ENCODE data around the gene FAM236D.
"Not testable (repeated sequence)": the region's sequence is repeated elsewhere in the genome, so short reads cannot be mapped to it uniquely, and the experiment has no call there.

FAM236D gene

DNA sequence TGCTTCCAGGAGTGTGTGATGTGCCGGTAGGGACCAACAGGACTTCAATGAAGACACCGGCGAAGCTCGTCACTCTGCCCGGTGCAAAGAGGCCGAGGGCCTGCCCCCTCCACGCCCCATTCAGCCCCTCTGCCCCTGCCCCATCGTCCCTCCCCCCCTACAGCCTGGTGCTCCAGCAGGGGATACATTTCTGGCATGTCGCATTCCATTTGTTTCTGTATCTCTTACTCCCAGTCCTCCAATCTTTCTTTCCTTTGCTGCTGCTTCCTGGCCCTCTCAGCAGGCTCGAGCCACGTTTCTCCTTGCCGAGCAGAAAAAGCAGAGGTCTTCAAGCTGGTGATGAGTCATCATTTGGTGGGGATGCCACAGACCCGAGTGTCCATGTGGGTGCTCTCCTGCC, at the start of gene FAM236D:
TSS of gene FAM236D (minus strand) at position 101 of the 400 bp plus-strand sequence. CDS start at position 1, 100 bp downstream.
- not testable (repeated sequence) for DNase-seq

DNA sequence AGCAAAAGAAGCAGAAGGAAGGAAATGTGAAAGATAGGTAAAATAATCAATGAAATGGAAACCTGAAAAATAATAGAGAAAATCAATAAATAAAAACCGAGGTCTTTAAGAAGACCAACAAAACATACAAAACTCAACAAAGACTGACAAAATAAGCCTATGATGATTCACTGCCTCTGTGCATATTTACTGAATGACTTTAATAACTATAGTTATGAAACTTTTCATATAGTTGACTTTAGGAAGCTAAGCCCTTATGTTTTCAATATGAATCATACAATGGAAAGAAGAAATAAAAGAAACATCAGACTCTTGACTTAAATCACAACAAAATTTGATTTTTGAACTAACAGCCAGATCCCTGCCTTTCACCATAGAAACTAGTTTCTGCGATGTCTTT, 29.5 kb upstream of the FAM236D start:
- DNase-seq: not testable (repeated sequence)

DNA sequence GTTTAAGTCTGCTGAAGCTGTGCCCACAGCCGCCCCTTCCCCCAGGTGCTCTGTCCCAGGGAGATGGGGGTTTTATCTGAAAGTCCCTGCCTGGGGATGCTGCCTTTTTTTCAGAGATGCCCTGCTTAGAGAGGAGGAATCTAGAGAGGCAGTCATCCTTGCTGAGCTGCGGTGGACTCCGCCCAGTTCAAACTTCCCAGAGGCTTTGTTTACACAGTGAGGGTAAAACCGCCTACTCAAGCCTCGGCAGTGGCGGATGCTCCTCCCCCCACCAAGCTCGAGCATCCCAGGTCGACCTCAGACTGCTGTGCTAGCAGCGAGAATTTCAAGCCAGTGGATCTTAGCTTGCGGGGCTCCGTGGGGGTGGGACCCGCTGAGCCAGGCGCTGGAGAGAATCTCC, 22.7 kb upstream of the FAM236D start:
- not testable (repeated sequence) for DNase-seq

DNA sequence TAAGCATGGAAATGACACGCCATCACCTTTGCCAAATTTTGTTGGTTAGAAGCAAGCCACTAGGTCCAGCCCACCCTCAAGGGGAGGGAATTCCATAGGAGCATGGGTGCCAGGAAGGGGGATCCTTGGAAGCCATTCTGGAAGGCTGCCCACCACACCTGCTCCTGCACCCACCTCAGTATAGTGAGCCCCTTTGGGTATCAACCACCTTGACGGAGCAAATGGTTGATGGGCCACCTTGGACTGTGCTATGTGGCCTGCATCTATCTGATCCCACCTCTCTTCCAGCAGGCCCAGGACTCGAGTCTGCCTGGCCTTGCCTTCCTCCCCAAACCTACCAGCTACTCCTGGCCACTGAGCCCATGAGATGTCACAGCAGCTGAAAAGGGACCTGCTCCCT, 17.6 kb downstream of the FAM236D start:
- not testable (repeated sequence) for DNase-seq

DNA sequence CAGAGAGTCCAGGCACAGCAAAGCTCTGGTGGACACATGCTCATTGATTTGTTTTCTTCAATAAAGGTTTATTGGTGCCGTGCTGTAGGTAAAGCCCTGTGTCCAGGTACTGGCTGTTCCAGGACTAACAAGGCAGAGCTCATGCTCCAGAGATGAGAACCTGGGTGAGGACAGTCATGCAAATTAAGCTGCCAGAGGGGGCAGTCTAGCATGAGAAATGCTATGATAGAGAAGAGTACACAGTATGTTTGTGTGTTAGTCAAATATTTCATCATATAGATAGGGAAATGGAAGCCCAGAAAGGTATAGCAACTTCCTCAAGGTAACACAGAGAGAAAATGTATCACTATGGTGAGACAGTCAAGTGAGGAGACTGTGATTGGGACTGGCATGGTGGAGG, 19.9 kb downstream of the FAM236D start:
- DNase-seq: not testable (repeated sequence)

DNA sequence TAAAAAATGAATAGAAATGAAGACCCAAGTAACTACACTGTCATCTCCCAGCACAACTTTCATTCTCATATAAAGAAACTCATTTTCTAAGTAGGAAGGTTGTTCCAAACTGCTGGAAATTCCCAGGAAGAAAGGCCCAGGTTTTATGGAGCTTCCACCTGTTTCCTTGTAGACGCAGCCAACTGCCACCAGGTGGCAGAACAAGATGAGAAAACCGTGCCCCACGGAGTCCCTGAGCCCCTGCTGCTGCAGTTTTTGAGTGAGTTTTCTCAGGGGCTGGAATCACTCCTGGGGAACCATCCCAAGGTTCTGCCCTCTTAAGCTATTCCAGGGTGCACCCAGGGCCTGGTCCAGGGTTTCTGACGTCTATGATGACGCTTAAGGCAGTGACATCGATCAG, 24.0 kb downstream of the FAM236D start:
- DNase-seq: not testable (repeated sequence)

DNA sequence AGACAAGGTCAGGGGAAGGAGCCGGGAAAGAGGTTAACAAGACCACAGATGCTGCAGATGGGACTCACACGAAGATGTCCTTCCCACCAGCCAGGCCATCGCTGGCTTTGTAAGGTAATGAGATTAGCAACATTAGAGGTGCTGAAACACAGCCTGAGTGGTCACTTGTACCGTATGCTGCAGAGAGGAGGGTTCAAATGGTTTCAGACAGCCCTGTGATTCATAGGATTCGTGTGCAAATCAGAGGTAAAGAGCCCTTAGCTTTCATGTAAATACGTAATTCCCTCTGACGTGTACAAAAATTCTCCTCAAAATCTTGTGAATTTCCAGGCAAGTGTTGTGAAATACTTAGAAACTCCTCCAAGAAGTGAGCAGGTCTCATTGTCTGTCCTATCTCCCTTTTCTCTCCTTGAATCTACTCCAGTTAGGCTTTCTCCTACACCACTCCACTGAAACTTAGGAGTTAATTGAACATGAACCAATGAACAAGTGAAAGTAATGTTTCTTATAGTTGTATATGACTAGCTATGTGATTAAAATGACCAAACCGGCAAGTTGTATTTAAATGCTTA, 24.6 kb downstream of the FAM236D start:
- not testable (repeated sequence) for DNase-seq

DNA sequence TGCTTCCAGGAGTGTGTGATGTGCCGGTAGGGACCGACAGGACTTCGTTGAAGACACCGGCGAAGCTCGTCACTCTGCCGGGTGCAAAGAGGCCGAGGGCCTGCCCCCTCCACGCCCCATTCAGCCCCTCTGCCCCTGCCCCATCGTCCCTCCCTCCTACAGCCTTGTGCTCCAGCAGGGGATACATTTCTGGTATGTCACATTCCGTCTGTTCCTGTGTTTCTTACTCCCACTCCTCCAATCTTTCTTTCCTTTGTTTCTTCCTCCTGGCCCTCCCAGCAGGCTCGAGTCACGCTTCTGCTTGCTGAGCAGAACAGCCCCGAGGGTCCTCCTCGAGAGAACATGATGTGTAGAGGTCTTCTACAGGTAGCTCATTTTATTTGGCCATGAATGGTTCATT, 25.4 kb downstream of the FAM236D start, which contains the start of gene FAM236B:
TSS of gene FAM236B (minus strand) at position 101 of the 400 bp plus-strand sequence. CDS start at position 1, 100 bp downstream.
- not testable (repeated sequence) for DNase-seq

DNA sequence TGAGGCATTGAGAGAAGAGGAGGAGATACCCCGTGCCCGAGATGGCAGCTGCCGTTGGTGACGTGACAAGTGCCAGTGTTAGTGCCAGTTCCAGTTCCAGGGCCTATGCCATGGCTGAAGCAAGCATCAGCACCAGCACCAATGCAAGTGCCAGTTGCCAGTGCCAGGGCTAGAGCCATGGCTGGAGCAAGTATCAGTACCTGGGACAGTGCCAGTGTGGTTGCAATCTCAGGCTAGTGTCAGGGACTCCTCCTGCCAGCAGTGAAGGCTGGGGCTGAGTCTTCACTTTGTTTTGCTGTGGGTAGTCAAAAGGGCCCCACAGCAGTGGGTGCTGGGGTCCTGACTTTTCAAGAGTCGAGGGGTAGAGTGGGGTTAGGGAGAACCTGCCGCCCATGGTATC, 29.9 kb downstream of the FAM236D start:
- not testable (repeated sequence) for DNase-seq

DNA sequence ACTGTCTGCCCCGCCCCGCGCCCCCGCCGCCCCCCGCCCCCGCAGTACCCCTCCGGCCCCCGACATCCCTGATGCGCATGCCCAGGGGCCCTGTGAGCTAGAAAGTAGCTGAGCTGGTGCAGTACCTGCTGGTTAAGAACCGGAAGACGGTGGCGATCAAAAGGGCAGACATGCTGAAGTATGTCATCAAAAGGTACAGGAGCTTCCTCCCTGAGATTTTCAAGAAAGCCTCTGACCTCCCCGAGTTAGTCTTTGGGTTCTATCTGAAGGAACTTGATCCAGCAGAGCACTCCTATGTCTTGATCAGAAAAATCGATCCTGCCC, 30.6 kb downstream of the FAM236D start:
- DNase-seq: not testable (repeated sequence)

DNA sequence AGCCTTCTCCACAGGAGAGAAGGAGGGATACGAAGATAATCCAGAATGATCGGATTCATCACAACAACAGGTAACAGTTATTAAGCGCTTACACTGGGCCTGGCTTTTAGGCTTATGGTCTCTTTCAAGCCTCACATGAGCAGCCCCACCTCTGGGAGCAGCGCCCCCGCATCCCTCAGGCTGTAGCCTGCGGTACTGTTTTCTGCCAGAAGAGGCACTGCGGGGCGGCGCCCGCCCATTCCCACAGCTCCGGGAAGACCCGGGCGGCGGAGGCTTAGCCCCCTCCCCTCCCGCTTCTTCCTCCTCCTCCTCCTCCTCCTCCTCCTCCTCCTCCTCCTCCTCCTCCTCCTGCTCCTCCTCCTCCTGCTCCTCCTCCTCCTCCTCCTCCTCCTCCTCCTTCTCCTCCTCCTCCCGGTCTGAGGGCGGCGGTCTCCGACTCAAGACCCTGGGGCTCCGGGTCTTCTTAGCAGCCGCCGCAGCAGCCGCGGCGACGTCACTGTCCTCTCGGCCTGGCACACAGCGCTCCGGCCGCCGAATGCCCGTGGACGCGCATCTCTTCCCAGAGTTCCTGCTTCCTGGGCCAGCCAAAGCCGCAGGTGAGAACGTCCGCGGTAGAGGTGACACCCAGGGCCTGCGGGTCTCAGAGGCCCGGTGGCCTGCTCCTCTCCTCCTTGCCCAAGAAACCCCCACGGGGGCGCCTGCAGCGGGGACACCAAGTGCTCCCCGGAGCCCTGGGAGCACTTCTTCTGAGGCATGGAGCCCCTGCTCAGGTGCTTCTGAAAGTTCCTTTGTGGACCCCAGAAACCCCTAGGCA, 31.1 kb downstream of the FAM236D start, which contains the start of gene DMRTC1B:
TSS of gene DMRTC1B (plus strand) at position 238 of the 814 bp plus-strand sequence. CDS start 68,246 bp downstream, outside the sequence.
- not testable (repeated sequence) for DNase-seq

DNA sequence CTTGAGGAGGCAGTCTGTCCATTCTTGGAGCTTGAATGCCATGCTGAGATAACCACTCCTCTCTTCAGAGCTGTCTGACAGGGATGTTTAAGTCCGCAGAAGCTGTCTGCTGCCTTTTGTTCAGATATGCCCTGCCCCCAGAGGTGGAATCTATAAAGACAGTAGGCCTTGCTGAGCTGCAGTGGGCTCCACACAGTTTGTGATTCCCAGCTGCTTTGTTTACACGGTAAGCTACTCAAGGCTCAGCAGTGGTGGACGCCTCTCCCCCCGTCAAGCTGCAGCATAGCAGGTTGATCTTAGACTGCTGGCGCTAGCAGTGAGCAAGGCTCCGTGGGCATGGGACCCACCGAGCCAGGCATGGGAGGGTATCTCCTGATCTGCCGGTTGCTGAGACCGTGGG, 47.6 kb downstream of the FAM236D start:
- DNase-seq: not testable (repeated sequence)
